HK-2 (cell line): Measurements from ENCODE around the gene ZCCHC24.
"Not testable (repeated sequence)": the region's sequence is repeated elsewhere in the genome, so short reads cannot be mapped to it uniquely, and the experiment has no call there.

Experiments used
- DNase-seq: peaks from one replicate; pipeline ENCODE4 v3.0.0-alpha.2; 2018; ENCODE audit not compliant: unreplicated experiment

Gene ZCCHC24

GRCh38 chr10:79472951-79473350 lies 27.5 kb upstream of the ZCCHC24 start:
- DNase-seq, result no peak

DNA sequence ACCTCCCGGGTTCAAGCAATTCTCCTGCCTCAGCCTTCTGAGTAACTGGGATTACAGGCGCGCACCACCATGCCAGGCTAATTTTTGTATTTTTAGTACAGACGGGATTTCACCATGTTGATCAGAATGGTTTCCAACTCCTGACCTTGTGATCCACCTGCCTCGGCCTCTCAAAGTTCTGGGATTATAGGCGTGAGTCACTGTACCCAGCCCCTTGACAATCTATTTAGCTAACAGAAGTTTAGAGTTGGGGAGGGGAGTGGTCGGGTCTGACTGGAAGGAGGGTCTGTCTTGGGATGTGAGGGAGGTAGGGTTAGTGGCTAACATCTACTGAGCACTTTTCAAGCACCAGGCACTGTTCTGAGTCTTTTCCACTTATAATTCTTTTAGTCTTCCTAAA lies 27.0 kb upstream of the ZCCHC24 start:
- no peak for DNase-seq

DNA sequence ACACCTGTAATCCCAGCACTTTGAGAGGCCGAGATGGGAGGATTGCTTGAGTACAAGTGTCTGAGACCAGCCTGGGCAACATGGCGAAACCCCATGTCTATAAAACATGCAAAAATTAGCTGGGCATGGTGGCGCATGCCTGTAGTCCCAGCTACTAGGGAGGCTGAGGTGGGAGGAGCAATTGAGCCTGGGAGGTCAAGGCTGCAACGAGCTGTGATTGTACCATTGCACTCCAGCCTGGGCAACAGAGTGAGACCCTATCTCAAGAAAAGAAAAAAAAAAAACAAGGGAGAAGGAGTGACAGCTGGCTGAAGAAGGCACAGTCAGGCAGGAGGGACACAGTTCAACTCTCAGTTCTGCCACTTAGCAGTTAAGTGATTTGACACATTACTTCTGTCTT lies 26.4 kb upstream of the ZCCHC24 start:
- no peak for DNase-seq

GRCh38 chr10:79470096-79470495 lies 24.7 kb upstream of the ZCCHC24 start:
- no peak for DNase-seq

GRCh38 chr10:79468841-79469585 lies 23.6 kb upstream of the ZCCHC24 start:
- no peak for DNase-seq

- DNase-seq, result no peak
Measured at GRCh38 chr10:79468015-79468560, 22.7 kb upstream of the ZCCHC24 start.

- no peak for DNase-seq
Measured at GRCh38 chr10:79465341-79465740, 19.9 kb upstream of the ZCCHC24 start.

- no peak for DNase-seq
Measured at GRCh38 chr10:79463578-79464496, 18.4 kb upstream of the ZCCHC24 start.

DNA sequence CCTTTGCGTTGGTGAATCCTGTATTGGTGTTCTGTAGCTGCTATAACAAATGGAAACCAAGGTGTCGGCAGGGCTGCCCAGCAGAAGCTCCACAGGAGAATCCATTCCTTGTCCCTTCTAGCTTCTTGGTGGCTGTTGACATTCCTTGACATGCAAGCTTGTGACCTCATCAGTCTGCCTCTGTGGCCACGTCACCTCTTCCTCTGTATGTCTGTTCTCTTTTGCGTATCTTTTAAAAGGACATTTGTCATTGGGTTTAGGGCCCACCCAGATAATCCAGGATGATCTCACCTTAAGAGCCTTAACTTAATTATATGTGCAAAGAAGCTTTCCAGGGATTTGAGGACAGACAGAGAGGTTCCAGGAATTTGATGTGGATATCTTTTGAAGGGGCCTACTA lies 15.3 kb upstream of the ZCCHC24 start:
- no peak for DNase-seq

DNA sequence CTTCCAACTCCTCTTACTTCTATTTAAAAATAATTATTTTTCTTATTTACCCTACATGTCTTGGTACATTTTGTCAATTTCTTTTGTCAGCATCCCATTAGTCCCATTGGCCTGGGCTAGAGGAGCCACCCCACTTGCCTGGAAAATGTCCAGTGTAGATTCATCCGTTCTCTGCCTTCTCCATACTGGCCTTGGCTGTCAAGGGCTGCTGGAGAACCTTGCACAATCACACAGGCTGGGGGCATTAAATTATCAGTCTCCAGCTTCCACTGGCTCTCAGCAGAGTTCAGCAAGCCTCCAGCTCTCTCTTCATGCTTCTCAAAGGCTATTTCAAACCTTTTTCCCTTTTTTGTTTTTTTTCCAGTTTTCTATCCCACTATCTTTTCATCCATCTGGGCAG lies 13.8 kb upstream of the ZCCHC24 start:
- DNase-seq, result no peak

DNA sequence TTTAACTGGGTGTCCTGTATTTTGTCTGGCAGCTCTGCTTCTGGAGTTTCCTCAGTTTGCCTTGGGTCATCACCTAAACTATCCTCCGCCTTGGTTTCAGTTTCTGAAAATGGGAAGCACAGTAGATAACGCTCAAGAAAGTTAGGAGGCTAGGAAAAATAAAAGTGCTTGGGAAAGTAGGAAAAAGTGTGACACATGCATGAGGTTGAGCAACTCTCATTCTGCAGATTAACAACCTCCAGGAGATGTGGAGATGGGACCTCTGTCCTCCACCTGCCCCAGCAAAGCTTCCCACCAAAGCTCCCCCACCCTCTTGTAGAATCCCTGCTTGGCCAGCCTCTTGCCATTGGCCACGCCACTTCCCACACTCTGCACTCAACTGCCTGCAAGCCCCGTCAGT lies 13.1 kb upstream of the ZCCHC24 start:
- no peak for DNase-seq

DNA sequence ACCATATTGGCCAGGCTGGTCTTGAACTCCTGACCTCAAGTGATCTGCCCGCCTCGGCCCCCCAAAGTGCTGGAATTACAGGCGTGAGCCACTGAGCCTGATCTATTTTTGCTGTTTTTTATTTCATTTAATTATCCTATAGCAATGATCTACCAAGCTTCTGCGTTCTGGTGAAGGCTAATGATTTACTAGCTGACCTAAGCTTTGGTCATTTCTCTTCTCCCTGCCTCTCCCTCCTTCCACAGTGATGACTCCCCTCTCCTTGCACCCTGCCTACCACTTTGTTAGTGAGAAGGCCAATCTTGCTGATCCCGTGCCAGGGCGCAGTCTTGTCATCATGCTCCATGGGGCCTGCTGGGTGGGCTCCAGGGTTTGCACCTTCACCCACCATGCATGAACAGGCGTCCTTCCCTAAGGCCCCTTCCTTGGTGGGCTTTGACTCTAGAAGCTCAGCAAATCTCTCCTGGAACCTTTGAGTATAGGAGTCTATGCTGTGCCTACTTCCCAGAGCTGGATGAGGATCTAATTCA lies 11.9 kb upstream of the ZCCHC24 start:
- peak; percentile 38 for DNase-seq

GRCh38 chr10:79454259-79454658 lies 8.8 kb upstream of the ZCCHC24 start:
- DNase-seq, result no peak

GRCh38 chr10:79453392-79453791 lies 8.0 kb upstream of the ZCCHC24 start:
- no peak for DNase-seq

- DNase-seq, result no peak
Measured at GRCh38 chr10:79452174-79452611, 6.8 kb upstream of the ZCCHC24 start.

- DNase-seq, result no peak
Measured at GRCh38 chr10:79451046-79451699, 5.7 kb upstream of the ZCCHC24 start.

DNA sequence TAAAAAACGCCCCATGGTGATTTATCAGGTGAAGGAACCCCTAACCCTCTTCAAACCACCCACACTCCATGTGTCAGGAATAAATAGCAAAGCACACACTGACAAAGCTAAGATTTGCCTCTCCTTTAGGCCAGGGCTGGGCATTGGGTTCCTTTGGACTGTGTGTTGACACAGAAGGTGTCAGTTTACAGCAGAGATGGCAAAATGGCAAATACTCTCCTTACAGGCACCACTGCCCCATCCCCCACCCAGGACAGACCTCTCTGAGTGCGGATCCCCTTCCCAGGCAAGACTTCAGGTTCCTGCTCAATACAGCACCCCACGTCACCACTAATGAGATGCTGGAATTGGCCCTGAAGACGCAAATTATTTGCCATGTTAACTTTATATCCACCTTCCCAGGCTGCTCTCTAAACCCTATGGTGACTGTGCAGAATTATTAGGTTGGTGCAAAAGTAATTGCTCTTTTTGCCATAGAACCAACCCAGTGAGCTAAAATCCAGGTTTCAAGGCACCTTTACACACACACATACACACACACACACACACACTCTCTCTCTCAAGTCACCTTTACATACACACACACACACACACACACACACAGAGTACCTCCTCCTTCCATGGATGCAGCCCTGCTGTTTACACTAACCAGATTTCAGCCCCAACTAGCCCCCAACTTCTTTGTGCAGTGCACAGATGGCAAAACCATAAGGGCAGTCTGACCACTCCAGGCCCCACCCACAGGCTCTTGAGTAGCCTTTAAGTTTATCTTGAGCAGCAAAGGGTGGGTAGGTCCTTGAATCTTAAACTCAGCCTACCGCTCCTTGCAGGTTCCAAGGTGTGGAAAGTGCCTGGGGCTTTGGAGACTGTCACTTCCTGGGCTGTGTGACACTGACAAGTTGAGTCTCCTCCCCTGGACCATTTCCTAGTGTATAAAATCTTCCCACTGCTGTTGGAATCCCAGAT lies 4.0 kb upstream of the ZCCHC24 start:
- no peak for DNase-seq

DNA sequence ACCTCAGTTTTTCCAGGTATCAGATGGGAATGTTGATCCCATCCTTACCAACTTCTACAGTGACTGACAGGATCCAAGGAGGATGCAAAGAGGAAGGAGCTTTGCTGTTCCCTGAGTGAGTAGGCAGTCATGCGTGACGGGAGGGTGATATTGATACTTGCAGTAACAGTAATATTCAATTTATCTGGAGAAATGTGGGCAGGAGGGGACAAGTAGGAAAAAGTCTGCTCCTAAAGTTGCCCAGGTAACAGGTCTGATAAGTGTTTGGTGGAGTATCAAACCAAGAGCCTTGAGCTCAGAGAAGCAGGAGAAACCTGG lies 3.3 kb upstream of the ZCCHC24 start:
- DNase-seq, result no peak

DNA sequence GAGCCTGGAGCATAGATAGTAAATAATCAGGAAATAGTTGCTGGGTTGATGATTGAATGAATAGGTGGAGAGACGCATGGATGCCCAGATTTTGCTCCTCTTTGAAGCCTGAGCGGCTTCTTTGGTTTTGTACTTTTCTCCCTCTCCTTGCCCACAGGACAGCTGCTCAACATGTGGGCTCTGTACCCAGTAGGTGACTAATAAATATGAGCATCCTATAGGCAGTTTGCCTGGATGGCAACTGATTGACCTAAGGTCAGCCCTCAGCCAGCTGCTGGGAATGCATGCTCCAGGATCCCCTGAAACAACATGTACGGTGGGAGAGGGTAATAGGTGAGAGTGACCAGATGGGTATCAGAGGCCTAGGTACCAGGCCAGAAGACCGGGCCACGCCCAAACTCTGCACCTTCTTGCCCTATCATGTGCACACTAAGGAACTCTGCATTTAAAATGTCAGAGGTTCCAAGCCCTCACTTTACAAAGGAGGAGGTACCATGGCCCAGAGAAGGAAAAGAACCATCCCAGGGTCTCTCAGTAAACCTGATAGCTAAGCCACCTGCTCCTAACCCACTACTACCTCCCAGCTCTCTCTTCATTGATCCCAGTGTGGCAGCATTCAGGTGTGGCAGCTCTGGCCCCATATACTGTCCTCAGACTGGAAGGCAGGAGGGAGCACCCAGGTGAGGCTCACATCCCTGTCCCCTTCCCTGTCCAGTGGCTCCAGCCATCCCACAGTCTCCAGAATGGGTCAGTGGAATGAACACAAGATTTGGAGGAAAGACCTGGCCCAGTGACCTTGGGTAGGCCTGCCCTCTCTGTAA lies 2.7 kb upstream of the ZCCHC24 start:
- no peak for DNase-seq

GRCh38 chr10:79447249-79447648 lies 1.8 kb upstream of the ZCCHC24 start:
- DNase-seq, result not testable (repeated sequence)
